ENCODE data around the gene PVALEF. TPM values are rescaled to one million over a fixed set of nuclear protein-coding genes. Genes with fewer than 3 reads are reported as not detected.

The PVALEF gene
- total RNA-seq, 1 donor from 2014 or later, result not detected

DNA sequence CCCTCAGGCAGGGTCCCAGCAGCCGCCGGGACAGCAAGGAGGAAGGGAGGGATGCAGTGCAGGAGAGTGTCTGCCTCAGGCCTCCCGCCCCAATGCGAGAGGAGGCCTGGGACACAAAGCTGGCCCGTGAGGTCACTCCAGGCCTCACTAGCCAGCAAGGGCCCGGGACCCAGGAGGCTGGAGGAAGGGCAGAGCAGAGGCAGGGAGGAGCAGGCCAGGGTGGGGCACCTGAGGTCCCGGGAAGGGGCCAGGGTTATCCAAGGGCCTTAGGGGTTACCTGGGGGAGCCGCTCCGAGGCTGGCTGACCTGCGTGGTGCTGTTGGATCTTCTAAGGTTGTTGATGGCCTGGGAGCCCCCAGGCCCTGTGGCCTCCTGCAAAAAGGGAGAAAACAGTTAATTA lies 43.3 kb downstream of the PVALEF start:
- H3K4me3 ChIP-seq, result no peak overlapping the region
- no peaks in the 10 kb centered on the region for H3K27me3 ChIP-seq (ENCODE audit: low read depth)
- intact Hi-C loops (cut with DNase I), result no loop called here
- no peak for ATAC-seq
- no peaks in the 10 kb centered on the region for H3K36me3 ChIP-seq
- no peak overlapping the region for H3K27ac ChIP-seq
- no peaks in the 10 kb centered on the region for H3K4me1 ChIP-seq
- no peak for DNase-seq
- H3K9me3 ChIP-seq, result no peaks in the 10 kb centered on the region
- no peak for TF ChIP-seq CTCF (IDR thresholded peaks at IDR 0.05)

GRCh38 chr17:81209141-81209540 lies 43.8 kb downstream of the PVALEF start:
- Histone ChIP-seq H3K36me3 (no peaks in the 10 kb centered on the region), H3K4me3 (no peak overlapping the region), H3K27ac (no peak overlapping the region), H3K9me3 (no peaks in the 10 kb centered on the region), H3K27me3 (ENCODE audit: low read depth) (no peaks in the 10 kb centered on the region), H3K4me1 (no peaks in the 10 kb centered on the region)
- intact Hi-C loops (cut with DNase I), result no loop called here
- DNase-seq (no peak), ATAC-seq (no peak)
- no peak for TF ChIP-seq CTCF (IDR thresholded peaks at IDR 0.05)

- DNase-seq, result no peak
- Histone ChIP-seq H3K4me1 (no peaks in the 10 kb centered on the region), H3K27me3 (ENCODE audit: low read depth) (no peaks in the 10 kb centered on the region), H3K4me3 (no peak overlapping the region), H3K9me3 (no peaks in the 10 kb centered on the region), H3K27ac (no peak overlapping the region), H3K36me3 (no peaks in the 10 kb centered on the region)
- ATAC-seq, result no peak
- no peak for TF ChIP-seq CTCF (IDR thresholded peaks at IDR 0.05)
- intact Hi-C loops (cut with DNase I), result no loop called here
These were observed 45.2 kb downstream of the PVALEF start for GRCh38 chr17:81210466-81210865.

DNA sequence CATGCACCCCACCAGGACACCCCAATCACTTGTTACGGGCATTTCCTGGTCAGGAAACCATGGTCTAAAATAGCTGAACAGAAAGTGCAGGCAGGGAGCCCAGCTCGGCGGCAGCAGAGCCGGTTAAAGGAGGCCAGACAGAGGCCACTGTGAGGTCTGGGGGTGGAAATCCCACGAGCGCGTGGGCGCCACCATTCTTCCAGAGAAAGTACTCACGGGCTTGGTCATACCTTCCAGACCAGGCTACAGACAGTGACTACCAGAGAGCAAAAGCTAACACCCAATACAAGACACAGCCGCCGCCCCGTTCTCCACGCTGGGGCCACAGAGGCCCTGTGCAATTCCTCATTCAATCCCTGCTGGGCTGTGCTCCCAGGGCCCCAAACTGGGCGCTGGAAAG lies 45.6 kb downstream of the PVALEF start:
- ATAC-seq (no peak), DNase-seq (no peak)
- no peaks in the 10 kb centered on the region for H3K9me3 ChIP-seq
- no peak overlapping the region for H3K4me3 ChIP-seq
- H3K27ac ChIP-seq, result no peak overlapping the region
- H3K36me3 ChIP-seq, result no peaks in the 10 kb centered on the region
- no peak for TF ChIP-seq CTCF (IDR thresholded peaks at IDR 0.05)
- no peaks in the 10 kb centered on the region for H3K27me3 ChIP-seq (ENCODE audit: low read depth)
- intact Hi-C loops (cut with DNase I), result no loop called here
- no peaks in the 10 kb centered on the region for H3K4me1 ChIP-seq

DNA sequence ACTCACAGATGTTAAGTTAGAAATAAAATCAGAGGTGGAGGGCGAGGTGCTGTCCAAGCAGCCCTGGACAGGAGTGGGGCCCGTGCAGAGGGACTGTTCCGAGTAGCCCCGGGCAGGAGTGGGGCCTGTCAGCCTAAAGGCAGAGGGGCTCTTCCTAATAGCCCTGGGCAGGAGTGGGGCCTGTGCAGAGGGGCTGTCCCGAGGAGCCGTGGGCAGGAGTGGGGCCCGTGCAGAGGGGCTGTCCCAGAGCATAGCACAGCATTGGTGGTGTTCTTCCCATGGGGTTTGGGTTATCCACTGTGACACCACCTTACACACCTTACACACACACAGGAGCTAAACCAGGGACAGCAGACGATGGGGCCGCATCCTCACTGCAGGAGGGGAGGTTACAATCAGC lies 47.1 kb downstream of the PVALEF start:
- ATAC-seq (no peak), DNase-seq (no peak)
- H3K4me1 ChIP-seq, result no peaks in the 10 kb centered on the region
- TF ChIP-seq CTCF (IDR thresholded peaks at IDR 0.05), result no peak
- H3K9me3 ChIP-seq, result no peaks in the 10 kb centered on the region
- no peaks in the 10 kb centered on the region for H3K36me3 ChIP-seq
- no peak overlapping the region for H3K4me3 ChIP-seq
- H3K27me3 ChIP-seq (ENCODE audit: low read depth), result no peaks in the 10 kb centered on the region
- H3K27ac ChIP-seq, result no peak overlapping the region
- intact Hi-C loops (cut with DNase I), result no loop called here

DNA sequence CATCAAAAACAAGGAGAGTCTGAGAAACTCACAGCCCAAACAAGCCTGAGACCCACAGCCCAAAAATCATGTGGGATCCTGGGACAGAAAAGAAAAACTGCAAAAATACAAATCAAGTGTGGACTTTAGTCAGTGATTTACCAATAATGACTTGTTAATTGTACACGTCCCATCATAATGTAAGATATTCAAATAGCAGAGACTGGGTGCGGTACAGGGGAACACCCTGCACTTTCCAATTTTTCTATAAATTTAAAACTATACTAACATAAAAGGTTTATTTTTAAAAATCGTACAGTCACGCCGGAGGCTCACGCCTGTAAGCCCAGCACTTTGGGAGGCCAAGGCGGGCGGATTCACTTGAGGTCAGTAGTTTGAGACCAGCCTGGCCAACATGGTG lies 48.7 kb downstream of the PVALEF start:
- intact Hi-C loops (cut with DNase I), result no loop called here

More for the DNA sequence above, 48.7 kb downstream of the PVALEF start:
- Histone ChIP-seq H3K4me1 (no peaks in the 10 kb centered on the region), H3K9me3 (no peaks in the 10 kb centered on the region), H3K4me3 (no peak overlapping the region), H3K27me3 (ENCODE audit: low read depth) (no peaks in the 10 kb centered on the region), H3K27ac (no peak overlapping the region), H3K36me3 (no peaks in the 10 kb centered on the region)
- TF ChIP-seq CTCF (IDR thresholded peaks at IDR 0.05), result no peak
- ATAC-seq, result no peak
- DNase-seq, result no peak
